ENCODE measurements around the gene ADSS1.
A peak's percentile ranks its signal among the peaks of the same experiment; 100 is the strongest.

ADSS1 gene

GRCh38 chr14:104782086-104782807 lies 58.2 kb downstream of the ADSS1 start:
- DNase-seq (ENCODE audit: low read depth in 3 of 3) = no peak

- no peak for DNase-seq (ENCODE audit: low read depth in 3 of 3)
These were observed 58.7 kb downstream of the ADSS1 start for GRCh38 chr14:104782808-104783139.

- no peak for DNase-seq (ENCODE audit: low read depth in 3 of 3)
These were observed 59.6 kb downstream of the ADSS1 start for GRCh38 chr14:104783484-104784217.

- no peak for DNase-seq (ENCODE audit: low read depth in 3 of 3)
These were observed 60.2 kb downstream of the ADSS1 start for GRCh38 chr14:104784218-104784568.

- no peak for DNase-seq (ENCODE audit: low read depth in 3 of 3)
These were observed 61.0 kb downstream of the ADSS1 start for GRCh38 chr14:104784846-104785707.

GRCh38 chr14:104785708-104786080 lies 61.7 kb downstream of the ADSS1 start:
- no peak for DNase-seq (ENCODE audit: low read depth in 3 of 3)

GRCh38 chr14:104786091-104786586 lies 62.1 kb downstream of the ADSS1 start:
- DNase-seq (ENCODE audit: low read depth in 3 of 3) = no peak

- no peak for DNase-seq (ENCODE audit: low read depth in 3 of 3)
These were observed 63.0 kb downstream of the ADSS1 start for GRCh38 chr14:104786726-104787675.

- no peak for DNase-seq (ENCODE audit: low read depth in 3 of 3)
These were observed 63.7 kb downstream of the ADSS1 start for GRCh38 chr14:104787736-104788135.

- no peak for DNase-seq (ENCODE audit: low read depth in 3 of 3)
These were observed 64.3 kb downstream of the ADSS1 start for GRCh38 chr14:104788161-104788818.

- no peak for DNase-seq (ENCODE audit: low read depth in 3 of 3)
These were observed 65.0 kb downstream of the ADSS1 start for GRCh38 chr14:104788873-104789663.

GRCh38 chr14:104789752-104790743 lies 66.0 kb downstream of the ADSS1 start:
- no peak for DNase-seq (ENCODE audit: low read depth in 3 of 3)

- DNase-seq (ENCODE audit: low read depth in 3 of 3) = no peak
These were observed 67.4 kb downstream of the ADSS1 start for GRCh38 chr14:104791425-104791824.

- no peak for DNase-seq (ENCODE audit: low read depth in 3 of 3)
These were observed 68.3 kb downstream of the ADSS1 start for GRCh38 chr14:104792101-104792884.

GRCh38 chr14:104792945-104793702 lies 69.1 kb downstream of the ADSS1 start:
- no peak for DNase-seq (ENCODE audit: low read depth in 3 of 3)

GRCh38 chr14:104793703-104793959 lies 69.6 kb downstream of the ADSS1 start:
- no peak for DNase-seq (ENCODE audit: low read depth in 3 of 3)

- peak in 1 of 3 donors; percentile 26 for DNase-seq (ENCODE audit: low read depth in 3 of 3)
These were observed 70.1 kb downstream of the ADSS1 start for GRCh38 chr14:104794099-104794498.

GRCh38 chr14:104794631-104794992 lies 70.6 kb downstream of the ADSS1 start:
- no peak for DNase-seq (ENCODE audit: low read depth in 3 of 3)

Data from stimulated activated CD4-positive, alpha-beta T cell treated with anti-CD3 and anti-CD28 coated beads, TNF-alpha, amount 100 ng/mL, for 48 hours (primary cell).